ENCODE results near the gene WWTR1.

The WWTR1 gene

DNA sequence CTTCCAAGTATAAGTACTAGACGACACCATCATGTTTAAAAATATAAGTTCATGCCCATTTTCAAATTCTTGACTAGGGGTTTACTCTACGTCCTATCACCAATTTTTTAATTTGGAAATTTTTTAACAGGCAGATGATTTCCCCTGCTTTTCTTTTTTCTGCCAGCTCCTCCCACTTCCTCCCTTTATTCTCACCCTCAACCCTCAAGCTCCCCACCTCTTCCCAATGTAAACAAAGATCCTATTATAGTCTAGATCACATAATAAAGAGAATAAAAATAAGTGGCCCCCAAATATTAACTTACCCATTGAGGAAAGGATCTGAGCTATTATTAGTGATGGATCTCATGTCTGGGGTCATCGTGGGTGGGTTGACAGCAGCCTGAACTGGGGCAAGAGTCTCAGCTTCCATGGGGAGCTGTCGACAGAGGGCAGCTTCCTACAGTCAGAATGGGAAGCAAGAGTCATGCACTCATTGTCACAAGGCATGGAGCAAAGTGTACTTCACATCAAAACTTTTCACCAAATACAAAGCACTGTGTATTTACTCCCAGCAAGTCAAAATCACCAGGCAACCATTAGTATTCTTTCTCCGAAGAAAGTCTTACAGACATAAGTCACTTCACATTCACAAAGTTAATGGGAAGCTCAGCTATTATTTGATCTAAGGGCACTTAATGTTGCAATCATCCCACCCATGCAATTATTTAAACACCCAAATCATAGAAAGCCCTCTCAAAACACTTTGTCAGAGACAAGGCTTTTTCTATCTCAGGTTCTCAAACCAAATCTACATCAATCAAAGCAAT is 130.1 kb downstream of the WWTR1 start:
- no peak for DNase-seq

DNA sequence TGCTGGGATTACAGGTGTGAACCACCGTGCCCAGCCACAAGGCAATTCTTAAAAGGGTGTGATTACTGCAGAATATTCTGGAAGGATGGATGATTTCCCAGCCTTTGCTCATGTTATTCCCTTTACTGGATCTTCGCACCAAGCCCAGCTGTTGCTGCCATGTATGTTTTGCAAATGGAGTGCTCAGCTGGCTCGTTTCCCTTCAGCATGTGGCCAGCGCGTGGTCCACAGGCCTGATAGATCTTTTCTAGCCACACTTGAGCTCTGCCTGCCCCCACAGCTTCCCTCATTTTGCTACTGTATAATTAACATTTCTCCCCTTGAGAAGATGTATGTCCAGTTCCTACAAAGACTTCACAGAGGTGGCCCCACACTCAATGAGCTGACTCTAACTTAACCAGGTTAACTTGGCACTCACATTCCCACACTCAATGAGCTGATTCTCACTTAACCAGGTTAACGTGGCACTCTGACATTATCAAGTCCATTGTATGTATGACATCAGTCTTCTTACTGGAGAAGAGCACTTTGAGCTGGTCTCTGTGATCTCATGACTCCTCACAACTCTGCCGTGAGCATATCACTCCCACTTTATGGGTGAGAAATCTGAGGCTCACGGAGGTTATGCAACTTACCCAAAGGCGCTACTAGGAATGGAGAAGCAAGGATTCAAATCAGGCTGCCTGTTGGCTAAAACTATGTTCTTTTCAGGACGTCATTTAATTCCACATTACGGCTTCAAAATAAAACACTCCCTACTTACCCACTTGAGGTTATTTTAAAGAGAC is 134.1 kb downstream of the WWTR1 start:
- no peak for DNase-seq

DNA sequence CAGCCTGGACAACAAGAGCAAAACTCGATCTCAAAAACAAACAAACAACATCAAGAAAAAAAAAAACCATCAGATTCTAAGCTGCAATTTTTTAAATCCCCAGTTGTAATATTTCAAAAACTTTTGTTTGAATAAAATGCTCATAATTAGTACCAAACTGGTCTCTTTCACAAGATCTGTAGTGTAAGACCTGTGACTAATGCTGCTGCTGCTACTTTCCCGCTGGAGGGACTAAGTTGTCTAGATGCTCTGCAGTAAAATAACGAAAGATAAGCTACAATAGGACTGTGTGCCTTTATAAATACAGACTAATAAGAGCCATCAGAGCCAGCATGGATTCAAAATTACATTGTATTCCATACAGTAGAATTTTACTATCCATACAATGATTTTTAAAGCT is 137.9 kb downstream of the WWTR1 start:
- DNase-seq: no peak

DNA sequence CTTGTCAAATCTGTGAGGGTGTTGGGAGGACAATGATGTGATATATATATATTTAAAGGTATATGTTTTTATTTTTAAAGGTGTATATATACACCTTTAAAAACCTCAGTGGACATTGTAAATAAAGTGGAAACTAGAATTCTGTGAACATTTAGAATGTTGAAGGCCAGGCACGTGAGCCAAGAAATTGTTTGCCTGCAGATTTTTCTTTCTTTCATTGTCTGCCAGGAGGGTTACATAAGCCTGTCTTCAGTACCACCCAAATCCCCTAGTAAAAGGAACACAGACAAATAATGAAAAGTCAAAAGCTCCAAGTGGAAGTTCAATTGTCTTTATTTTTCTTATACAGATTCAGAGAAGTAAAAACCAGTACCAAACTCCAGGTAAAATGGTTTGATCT is 140.9 kb downstream of the WWTR1 start:
- no peak for DNase-seq

DNA sequence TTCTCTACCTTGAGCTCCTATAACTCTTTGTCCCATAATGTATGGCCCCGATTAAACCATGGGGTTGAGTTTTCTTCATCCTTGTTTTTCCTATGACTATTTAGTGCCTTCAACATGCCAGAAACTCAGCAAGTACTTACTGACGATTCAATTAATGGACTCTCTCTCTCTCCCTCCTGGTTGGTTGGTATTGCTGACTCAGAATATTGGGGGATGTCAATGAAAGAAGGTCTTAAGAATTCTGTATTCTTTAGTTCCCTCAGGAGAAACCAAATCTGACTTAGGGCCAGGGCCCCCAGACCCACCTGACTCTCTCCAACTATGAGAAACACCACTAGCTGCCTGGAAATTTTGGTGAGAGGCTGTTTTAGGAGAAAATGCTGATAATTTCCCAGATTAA is 142.6 kb downstream of the WWTR1 start:
- no peak for DNase-seq

DNA sequence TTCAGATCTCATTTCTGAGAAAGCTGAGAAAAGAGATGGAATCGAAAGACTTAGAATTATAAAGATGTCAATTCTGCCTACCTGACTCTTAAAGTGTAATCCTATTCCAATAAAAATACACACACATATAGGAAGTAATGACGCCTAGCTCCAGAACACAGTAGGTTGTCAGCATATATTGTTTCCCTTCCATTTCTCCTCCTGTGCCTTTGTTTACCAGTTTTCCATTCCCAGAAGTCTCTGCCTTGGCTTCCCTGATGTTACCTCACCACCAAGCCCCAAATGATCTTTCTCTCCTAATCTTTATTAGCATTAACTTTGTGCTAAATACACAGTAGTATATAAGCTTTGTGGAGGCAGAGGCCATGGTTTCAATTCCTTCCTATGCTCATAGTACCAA is 143.4 kb downstream of the WWTR1 start:
- no peak for DNase-seq

DNA sequence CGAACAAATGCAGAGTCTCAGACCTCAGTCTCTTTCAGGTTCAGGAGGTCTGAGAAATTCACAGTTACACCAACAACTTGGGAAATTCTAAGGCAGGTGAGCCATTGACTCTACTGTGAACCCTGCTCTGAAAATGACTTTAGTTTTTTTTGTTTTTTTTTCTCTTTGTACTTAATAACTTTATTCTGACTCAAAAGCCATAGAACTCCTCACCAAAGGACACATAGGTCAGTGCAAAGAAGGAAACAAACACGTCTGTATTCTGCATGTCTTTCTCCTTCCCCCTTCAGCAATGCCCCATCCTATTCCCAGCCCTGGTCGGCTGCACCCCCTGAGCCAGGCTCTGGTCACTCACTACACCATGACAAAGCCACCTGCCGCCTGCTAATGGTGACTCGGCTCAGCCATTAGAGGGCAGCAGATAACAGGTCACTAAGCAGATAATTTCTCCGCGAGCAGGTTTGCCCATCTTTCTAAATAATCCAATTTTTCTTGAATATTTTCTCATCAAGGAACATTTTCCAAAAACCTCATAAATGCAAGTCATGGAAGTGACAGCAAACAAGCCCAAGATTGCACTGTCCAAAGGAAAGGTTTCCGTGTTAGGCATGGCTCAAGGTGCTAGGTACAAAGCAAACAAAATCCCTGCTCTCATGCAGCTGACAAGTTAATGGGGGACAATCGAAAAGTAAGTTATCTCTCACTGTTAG is 145.6 kb downstream of the WWTR1 start:
- DNase-seq: peak in 1 of 2 experiments; percentile 4

DNA sequence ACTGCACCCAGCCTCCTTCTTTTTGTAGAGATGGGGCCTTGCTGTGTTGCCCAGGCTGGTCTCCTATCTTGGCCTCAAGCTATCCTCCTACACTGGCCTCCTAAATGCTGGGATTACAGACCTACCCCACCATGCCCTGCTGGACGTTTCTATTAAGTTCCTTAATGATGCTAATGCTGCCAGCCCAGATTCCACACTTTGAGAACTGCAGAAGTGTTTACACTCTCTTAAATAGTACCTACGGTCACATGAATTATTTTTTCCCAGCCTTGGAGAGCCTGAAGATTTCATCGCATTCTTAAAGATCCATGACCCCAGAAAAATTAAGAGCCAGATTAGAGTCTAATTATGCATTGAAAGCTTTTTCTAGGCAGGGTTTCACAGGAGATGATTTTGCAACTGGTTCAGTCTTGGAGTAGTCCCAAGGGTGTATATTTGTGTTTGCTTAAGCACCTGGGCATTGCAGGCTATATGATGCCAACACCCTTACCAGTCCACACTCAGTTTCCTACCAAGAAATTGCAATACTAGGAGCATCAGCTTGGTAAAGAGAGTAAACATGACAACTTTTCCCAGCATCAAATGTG is 146.7 kb downstream of the WWTR1 start:
- DNase-seq: no peak

DNA sequence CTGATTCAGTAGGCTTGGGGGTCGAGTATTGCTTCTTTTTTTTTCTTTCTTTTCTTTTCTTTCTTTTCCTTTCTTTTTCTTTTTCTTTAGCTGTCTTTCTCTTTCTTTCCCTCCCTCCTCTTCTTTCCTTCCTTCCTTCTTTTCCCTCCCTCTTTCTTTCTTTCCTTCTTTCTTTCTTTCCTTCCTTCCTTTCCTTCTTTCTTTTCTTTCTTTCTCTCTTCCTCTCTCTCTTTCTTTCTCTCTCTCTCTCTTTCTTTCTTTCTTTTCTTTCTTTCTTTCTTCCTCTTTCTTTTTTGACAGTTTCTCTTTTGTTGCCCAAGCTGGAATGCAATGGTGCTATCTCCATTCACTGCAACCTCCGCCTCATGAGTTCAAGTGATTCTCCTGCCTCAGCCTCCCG is 147.3 kb downstream of the WWTR1 start:
- DNase-seq: no peak

DNA sequence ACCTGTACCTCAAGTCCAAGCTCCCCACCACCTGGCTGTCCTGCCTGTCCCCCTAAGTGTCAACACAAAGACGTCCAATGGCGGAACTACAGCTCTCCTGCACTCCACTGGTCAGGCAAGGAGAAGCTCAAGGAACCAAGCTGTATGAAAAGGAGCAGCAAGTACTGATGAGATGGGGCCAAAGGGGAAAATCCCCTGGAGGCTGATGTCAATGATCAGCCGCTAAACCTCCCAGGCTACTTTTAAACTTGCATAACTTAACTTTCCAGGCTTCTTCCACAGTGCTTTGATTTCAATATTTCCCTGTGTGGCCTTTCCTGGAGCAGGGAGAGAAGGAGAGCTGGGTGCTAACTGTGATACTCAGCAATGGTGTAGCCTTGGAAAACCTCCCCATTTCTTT is 148.3 kb downstream of the WWTR1 start:
- no peak for DNase-seq

DNA sequence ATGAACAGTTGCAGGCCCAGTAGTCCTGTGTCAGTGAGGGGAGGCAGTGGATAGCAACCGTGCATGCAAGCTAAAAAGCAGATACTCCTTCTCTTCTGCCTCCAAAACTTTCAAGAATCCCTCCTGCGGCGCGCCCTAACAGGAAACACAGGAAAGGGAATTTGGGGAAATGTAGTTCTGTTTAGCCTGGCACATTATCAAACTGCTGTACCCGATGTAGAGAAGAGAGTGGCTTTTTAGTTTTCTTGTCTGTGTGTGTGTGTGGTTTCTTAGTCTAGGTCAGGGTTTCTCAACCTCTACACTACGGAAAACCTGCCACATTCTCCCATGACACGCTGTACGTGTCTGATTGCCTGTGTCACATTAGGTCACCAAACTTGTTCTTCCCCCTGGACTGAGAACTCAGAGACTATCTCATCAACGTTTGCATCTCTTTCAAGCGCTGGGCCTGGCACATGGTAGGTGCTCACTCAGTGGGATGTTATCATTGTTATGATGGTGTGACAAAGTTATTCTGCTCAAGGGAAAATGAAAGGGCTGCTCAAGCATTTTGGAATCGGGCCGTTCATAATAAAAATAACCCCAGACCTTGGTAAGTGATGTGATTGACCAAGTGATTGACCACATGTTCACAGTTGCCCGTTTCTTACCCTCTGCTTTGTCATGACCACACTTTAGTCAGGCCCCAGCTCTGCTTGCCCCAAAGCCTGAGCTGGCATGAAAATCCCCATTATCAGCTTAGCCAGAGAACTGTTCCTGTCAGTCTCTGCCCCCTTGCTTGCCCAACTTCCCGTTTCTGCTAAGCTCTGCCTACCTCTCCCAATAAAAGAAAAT is 150.1 kb downstream of the WWTR1 start:
- DNase-seq: no peak

DNA sequence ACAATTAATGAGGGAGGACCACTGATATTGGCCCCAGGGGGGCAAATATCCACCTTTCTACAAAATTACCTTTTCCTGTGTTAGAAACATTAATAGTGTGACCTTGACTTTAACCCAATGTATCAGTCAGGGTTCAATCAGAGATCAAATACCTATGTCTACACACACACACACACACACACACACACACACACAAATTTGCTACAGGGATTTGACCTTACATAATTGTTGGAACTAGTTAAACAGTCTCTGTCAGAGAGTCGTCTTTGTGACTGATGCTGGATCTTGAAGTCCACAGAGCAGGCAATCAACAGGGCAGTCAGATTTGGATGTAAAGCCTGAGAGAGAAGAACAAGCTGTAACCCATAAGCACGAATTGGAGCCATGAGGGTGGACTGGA is 150.9 kb downstream of the WWTR1 start:
- no peak for DNase-seq

DNA sequence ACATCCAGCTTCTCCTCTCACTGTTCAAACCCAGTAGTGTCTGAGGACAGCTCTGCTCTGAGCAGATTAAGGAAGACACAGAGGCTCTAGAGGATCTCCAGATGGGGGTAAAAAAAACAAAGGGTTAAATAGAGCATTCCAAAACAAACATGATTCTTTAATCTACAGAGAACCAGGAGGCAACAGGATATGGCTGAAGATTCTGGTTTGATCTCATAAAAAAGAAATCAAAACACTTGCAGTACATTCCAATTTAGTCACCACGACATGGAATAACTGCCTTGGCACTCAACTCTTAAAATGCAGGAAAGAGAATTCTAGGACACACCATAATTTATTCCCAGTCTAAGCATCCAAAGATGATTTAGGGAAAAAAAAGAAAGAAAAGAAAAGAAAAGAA is 151.3 kb downstream of the WWTR1 start:
- DNase-seq: no peak

DNA sequence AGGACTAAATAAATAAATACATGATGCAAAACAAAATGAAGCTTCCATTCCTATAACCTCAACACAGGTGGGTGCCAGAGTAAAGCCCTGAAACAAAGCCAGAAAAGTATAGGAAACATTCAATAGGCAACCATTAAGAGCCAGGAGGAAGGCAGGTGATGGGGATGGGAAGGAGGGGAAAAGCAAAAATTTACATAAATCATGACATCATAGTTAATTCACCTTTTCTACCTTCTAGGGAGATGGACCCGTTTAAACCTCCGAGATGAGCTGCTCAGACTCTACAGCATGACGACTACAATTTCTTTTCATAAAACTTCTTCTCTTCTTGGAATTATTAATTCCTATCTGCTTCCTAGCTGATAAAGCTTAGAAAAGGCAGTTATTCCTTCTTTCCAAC is 155.4 kb downstream of the WWTR1 start:
- DNase-seq: no peak

DNA sequence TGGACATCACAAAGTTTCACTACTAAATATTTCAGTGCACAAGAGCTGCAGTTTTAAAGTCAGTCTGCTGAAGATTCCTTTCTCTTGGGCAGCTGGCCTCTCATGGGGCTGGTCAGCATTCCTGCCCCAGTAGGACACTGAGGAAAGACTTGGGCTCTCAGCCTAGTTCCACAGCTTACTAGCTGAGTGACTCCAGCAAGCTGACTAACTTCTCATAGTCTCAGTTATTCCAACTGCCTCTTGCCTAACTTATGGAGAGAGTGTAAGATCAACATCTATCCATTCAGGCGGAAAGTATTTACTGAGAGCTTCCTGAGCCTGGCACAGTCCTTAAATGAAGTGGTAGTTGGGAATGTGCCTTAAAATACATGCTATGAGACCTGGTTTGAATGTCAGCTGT is 156.3 kb downstream of the WWTR1 start:
- no peak for DNase-seq

DNA sequence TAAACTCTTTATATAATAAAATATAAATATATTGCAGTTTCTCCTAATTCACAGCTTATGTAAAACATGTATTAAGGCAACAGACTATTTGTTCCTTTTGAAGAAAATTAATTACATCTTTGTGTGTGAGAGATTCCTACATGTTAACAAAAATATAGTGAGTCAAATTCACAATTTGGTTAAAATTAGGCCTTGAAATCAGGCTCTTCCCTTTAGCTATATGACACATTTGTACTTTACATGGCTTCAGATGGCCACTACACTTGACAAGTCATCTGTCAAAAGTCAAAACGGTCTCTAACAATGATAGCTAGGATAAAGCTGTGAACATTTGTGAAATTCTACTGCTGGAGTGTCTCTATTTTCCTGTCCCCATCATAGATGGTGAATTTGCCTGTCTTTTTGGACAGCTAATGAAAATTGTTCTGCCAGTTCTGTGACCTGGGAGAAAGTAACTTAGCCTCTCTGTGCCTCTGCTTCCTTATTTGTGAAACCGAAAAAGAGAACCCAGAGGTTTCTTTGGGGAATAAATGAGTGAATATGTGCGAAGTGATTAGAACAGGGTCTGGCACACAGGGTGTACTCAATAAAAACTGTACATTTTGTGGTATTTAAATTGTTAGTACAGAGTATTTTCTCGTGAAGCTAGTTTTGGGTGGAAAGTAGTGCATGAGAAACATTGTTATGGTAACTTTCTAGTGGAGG is 159.7 kb downstream of the WWTR1 start:
- no peak for DNase-seq

DNA sequence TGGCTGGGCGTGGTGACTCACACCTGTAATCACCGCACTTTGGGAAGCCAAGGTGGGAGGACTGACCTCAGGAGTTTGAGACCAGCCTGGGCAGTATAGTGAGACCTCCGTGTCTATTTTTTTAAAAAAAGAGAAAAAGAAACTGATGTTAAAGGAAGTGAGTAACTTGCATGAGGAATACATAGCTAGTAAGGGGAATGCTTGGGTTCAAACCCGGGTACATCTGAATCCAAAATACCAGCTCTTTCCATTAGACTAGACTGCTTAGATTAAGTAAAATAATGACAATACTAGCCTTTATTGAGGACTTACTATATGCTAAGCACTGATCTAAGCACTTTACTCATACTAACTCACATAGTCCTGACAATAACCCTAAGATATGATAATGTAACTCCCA is 160.9 kb downstream of the WWTR1 start:
- DNase-seq: no peak

DNA sequence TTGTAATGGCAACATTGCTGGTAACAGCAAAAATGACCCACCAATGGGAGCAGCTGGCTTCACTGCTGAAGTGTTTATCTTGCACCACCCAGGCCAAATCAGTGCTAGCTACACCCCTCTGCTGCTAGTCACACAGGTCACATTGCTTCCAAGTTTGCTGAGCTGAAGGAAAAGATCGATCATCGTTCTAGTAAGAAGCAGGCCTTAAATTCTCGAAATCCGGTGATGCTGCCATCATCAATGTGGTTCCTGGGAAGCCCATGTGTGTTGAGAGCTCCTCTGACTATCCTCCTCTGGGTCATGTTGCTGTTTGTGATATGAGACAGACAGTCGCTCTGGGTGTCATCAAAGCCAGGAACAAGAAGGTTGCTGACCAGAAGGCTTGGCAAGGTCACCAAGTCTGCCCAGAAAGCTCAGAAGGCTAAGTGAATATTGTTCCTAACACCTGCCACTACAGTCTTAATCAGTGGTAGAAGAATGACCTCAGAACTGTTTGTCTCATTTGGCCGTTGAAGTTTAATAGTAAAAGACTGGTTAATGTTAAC is 162.2 kb downstream of the WWTR1 start:
- no peak for DNase-seq

DNA sequence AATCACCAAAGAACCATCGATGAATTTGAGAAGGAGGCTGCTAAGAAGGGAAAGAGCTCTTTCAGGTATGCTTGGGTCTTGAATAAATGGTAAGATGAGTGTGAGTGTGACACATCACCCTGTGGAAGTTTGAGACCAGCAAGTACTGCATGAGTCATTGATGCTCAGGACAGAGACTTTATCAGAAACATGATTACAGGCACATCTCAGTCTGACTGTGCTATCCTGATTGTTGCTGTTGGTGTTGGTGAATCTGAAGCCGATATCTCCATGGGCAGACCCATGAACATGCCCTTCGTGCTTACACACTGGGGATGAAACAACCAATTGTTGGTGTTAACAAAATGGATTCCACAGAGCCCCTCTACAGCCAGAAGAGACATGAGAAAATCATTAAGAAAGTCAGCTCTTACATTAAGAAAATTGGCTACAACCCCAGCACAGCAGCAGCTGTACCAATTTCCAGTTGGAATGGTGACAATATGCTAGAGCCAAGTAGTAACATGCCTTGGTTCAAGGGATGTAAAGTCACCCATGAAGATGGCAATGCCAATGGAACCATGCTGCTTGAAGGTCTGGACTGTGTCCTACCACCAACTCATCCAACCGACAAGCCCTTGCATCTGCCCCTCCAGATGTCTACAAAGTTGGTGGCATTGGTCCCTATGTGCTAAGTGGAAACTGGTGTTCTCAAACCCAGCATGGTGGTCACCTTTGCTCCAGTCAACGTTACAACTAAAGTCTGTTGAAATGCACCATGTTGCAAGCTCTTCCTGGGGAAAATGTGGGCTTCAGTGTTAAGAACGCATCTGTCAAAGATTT is 162.9 kb downstream of the WWTR1 start:
- DNase-seq: no peak

DNA sequence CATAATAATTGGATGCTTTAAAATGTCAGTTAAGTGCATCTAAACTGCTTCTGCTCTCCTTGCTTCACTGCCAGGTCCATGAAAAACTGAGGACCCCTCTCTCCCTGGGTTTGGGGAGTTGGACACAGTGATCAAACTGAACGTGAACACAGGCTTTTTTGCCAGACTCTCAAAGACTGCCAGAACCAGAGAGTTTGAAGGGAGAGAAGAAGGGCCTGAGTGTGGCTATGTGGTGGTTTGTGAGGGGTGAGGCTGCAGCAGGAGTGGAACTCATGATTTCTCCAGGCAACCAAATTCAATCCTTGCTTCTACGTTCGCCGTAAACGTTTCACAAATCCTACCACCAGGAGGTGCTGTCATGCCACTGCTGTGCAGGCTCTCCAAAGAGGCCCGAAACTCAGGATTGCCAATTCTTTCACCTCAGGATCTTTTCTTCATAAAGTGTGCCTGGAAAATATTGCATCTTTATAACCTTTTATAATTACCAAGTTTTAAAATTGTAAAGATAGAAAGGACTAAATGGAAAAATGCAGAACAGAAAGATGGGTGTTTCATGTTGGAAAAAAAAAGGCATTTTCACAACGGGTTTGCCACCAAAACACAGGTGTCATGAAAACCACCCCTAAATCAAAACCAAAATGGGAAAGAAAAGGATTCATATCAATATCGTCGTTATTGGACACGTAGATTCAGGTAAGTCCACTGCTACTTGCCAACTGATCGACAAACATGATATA is 163.6 kb downstream of the WWTR1 start:
- no peak for DNase-seq

All from cerebellar nuclear complex (tissue), 1 donor.